H9 (cell line): ENCODE results near the gene FAM162A. TPM values are rescaled to one million over a fixed set of nuclear protein-coding genes. Genes with fewer than 3 reads are reported as not detected.

Source experiments
- DNase-seq: peaks from one replicate; pipeline ENCODE4 v3.0.0-alpha.2; 2017
- H2AFZ ChIP-seq: one replicate; pipeline ENCODE4 v1.6.1; 2013; ENCODE audit warnings: mild to moderate bottlenecking, low read length, control low read depth, moderate library complexity
- H2AK5ac ChIP-seq: 2 replicates; pipeline ENCODE4 v1.6.1; 2013; ENCODE audit warnings: low read length, control low read depth, mixed read lengths; ENCODE audit not compliant: insufficient read length
- H2BK120ac ChIP-seq: one replicate; pipeline ENCODE4 v1.6.1; 2013; ENCODE audit warnings: low read depth, mild to moderate bottlenecking, low read length, control low read depth, inconsistent platforms; ENCODE audit not compliant: poor library complexity, severe bottlenecking
- H2BK12ac ChIP-seq: 2 replicates; pipeline ENCODE4 v1.6.1; 2013; ENCODE audit warnings: low read length, control low read depth, mixed read lengths, low read depth; ENCODE audit not compliant: insufficient read length
- H2BK15ac ChIP-seq: 2 replicates; pipeline ENCODE4 v1.6.1; 2013; ENCODE audit warnings: low read depth, low read length, control low read depth
- H2BK20ac ChIP-seq: one replicate; pipeline ENCODE4 v1.6.1; 2013; ENCODE audit warnings: low read depth, mild to moderate bottlenecking, low read length, control low read depth, inconsistent platforms; ENCODE audit not compliant: poor library complexity, severe bottlenecking
- H2BK5ac ChIP-seq: 2 replicates; pipeline ENCODE4 v1.6.1; 2013; ENCODE audit warnings: low read length, control low read depth, mixed read lengths; ENCODE audit not compliant: insufficient read length
- H3K14ac ChIP-seq: 2 replicates; pipeline ENCODE4 v1.6.1; 2013; ENCODE audit warnings: low read length, control low read depth; ENCODE audit not compliant: insufficient read depth
- H3K18ac ChIP-seq: 2 replicates; pipeline ENCODE4 v1.6.1; 2013; ENCODE audit warnings: low read depth, mild to moderate bottlenecking, mixed read lengths, low read length, control low read depth; ENCODE audit not compliant: insufficient read length
- H3K23ac ChIP-seq: 2 replicates; pipeline ENCODE4 v1.6.1; 2013; ENCODE audit warnings: low read length, control low read depth, mixed read lengths, low read depth; ENCODE audit not compliant: insufficient read length
- H3K23me2 ChIP-seq: 2 replicates; pipeline ENCODE4 v1.6.1; 2013; ENCODE audit warnings: low read depth, mild to moderate bottlenecking, mixed read lengths, low read length, control low read depth; ENCODE audit not compliant: insufficient read length, poor library complexity, severe bottlenecking
- H3K27ac ChIP-seq: 2 replicates; pipeline ENCODE4 v1.5.1; 2013; ENCODE audit warnings: low read length, control low read depth, mixed read lengths, low read depth; ENCODE audit not compliant: insufficient read length
- H3K27me3 ChIP-seq: 2 replicates; pipeline ENCODE4 v1.6.1; 2013; ENCODE audit warnings: low read length, control low read depth, inconsistent platforms; ENCODE audit not compliant: insufficient read depth
- H3K4ac ChIP-seq: 2 replicates; pipeline ENCODE4 v1.6.1; 2013; ENCODE audit warnings: low read depth, mild to moderate bottlenecking, control low read depth, inconsistent platforms, low read length, moderate library complexity
- H3K4me1 ChIP-seq: 2 replicates; pipeline ENCODE4 v1.6.1; 2013; ENCODE audit warnings: low read length, control low read depth, inconsistent platforms; ENCODE audit not compliant: insufficient read depth
- H3K4me2 ChIP-seq: 2 replicates; pipeline ENCODE4 v1.6.1; 2013; ENCODE audit warnings: low read length, control low read depth, mixed read lengths; ENCODE audit not compliant: insufficient read length, insufficient read depth
- H3K56ac ChIP-seq: 2 replicates; pipeline ENCODE4 v1.6.1; 2013; ENCODE audit warnings: low read depth, mild to moderate bottlenecking, mixed read lengths, low read length, control low read depth; ENCODE audit not compliant: insufficient read length
- H3K79me1 ChIP-seq: 2 replicates; pipeline ENCODE4 v1.6.1; 2013; ENCODE audit warnings: low read depth, mild to moderate bottlenecking, moderate library complexity, low read length, control low read depth, inconsistent platforms; ENCODE audit not compliant: insufficient read depth, poor library complexity, severe bottlenecking
- H3K79me2 ChIP-seq: 2 replicates; pipeline ENCODE4 v1.6.1; 2013; ENCODE audit warnings: low read length, control low read depth, inconsistent platforms; ENCODE audit not compliant: insufficient read depth
- H3K9ac ChIP-seq: 2 replicates; pipeline ENCODE4 v1.6.1; 2013; ENCODE audit warnings: low read length, control low read depth, mixed read lengths; ENCODE audit not compliant: insufficient read length; ENCODE audit errors: extremely low read depth
- H3K9me3 ChIP-seq: one replicate; pipeline ENCODE4 v1.6.1; 2013; ENCODE audit warnings: low read depth, low read length, inconsistent platforms; ENCODE audit not compliant: control insufficient read depth
- H3T11ph ChIP-seq: one replicate; pipeline ENCODE4 v1.6.1; 2013; ENCODE audit warnings: mild to moderate bottlenecking, low read length, control low read depth, inconsistent platforms
- H4K20me1 ChIP-seq: one replicate; pipeline ENCODE4 v1.6.1; 2013; ENCODE audit not compliant: control insufficient read depth, insufficient read length, insufficient read depth
- H4K5ac ChIP-seq: 2 replicates; pipeline ENCODE4 v1.6.1; 2013; ENCODE audit warnings: low read depth, mild to moderate bottlenecking, mixed read lengths, low read length, control low read depth; ENCODE audit not compliant: insufficient read length
- H4K8ac ChIP-seq: replicated peaks from 2 replicates; pipeline ENCODE4 v1.6.1; 2013; ENCODE audit warnings: low read length, control low read depth, mixed read lengths, low read depth; ENCODE audit not compliant: insufficient read length
- H4K91ac ChIP-seq: 2 replicates; pipeline ENCODE4 v1.6.1; 2013; ENCODE audit warnings: low read depth, mild to moderate bottlenecking, moderate library complexity, mixed read lengths, low read length, control low read depth; ENCODE audit not compliant: insufficient read length
- H3K27ac Mint-ChIP-seq, 3 experiments: 2 replicates in 2 of 3; 3 replicates in 1 of 3; pipeline ENCODE4 v1.8.0; 2020 to 2021; ENCODE audit warnings: mixed read lengths in 3 of 3, mild to moderate bottlenecking in 1 of 3, moderate library complexity in 1 of 3
- H3K27me3 Mint-ChIP-seq: 2 replicates; pipeline ENCODE4 v1.8.0; 2021; ENCODE audit warnings: low read depth, mild to moderate bottlenecking, moderate library complexity, mixed read lengths
- H3K36me3 Mint-ChIP-seq, 3 experiments: 2 replicates in 2 of 3; 3 replicates in 1 of 3; pipeline ENCODE4 v1.8.0; 2020 to 2021; ENCODE audit warnings: low read depth in 3 of 3, mixed read lengths in 3 of 3; ENCODE audit not compliant: insufficient read depth in 1 of 3
- H3K4me1 Mint-ChIP-seq, 2 experiments: 2 replicates each; pipeline ENCODE4 v1.8.0; 2020; ENCODE audit warnings: mixed read lengths in 2 of 2
- H3K4me3 Mint-ChIP-seq, 2 experiments: 2 replicates in 1 of 2; 3 replicates in 1 of 2; pipeline ENCODE4 v1.8.0; 2020 to 2021; ENCODE audit warnings: mild to moderate bottlenecking in 2 of 2, mixed read lengths in 2 of 2, moderate library complexity in 1 of 2
- H3K9me3 Mint-ChIP-seq, 2 experiments: 2 replicates in 1 of 2; 3 replicates in 1 of 2; pipeline ENCODE4 v1.8.0; 2020; ENCODE audit warnings: mild to moderate bottlenecking in 2 of 2, mixed read lengths in 2 of 2, moderate library complexity in 1 of 2
- CTCF ChIP-seq: fragments of 200-600 bp; sonication (generic); conservative IDR thresholded peaks from 3 replicates; pipeline ENCODE4 v1.8.0; 2021; ENCODE audit warnings: antibody characterized with exemption, mild to moderate bottlenecking
- WGBS: extraction: QIAGEN DNeasy Blood & Tissue Kit; methylation state at CpG from one replicate; pipeline ENCODE4 v1.1.7; 2013; ENCODE audit warnings: missing lambda C conversion rate, low lambda C conversion rate, mixed read lengths; ENCODE audit not compliant: insufficient read length; ENCODE audit errors: extremely low coverage; 5-methylcytosine and 5-hydroxymethylcytosine counted together
- total RNA-seq: library from RNA; stranded (reverse); gene quantifications from 2 replicates; pipeline ENCODE4 v1.2.1, GENCODE V29; 2021

Gene FAM162A
- total RNA-seq, 1 experiment from 2014 or later: 78.5 TPM

GRCh38 chr3:122457706-122458105, 73.7 kb downstream of the FAM162A start:
- H3K4me1 Mint-ChIP-seq: no peaks in the 10 kb centered on the region
- no peak overlapping the region for H3K56ac ChIP-seq
- no peaks in the 10 kb centered on the region for H3K79me2 ChIP-seq
- H3K27me3 ChIP-seq: no peaks in the 10 kb centered on the region
- no peak overlapping the region for H2AK5ac ChIP-seq
- no peaks in the 10 kb centered on the region for H3K4me1 ChIP-seq
- H3K27ac Mint-ChIP-seq: peak overlapping the region in 2 of 3 experiments; percentile 2 to 78; a peak in 1 of 7 replicates
- no peak overlapping the region for H3K18ac ChIP-seq
- H3K23me2 ChIP-seq: no peaks in the 10 kb centered on the region
- no peak overlapping the region for H2BK120ac ChIP-seq
- no peak overlapping the region for H3K4ac ChIP-seq
- H4K5ac ChIP-seq: no peak overlapping the region
- no peak overlapping the region for H3K27ac ChIP-seq
- TF ChIP-seq CTCF: no peak
- DNase-seq: no peak
- no peaks in the 10 kb centered on the region for H3K9me3 Mint-ChIP-seq
- no peaks in the 10 kb centered on the region for H3K79me1 ChIP-seq
- no peak overlapping the region for H2AFZ ChIP-seq
- H2BK5ac ChIP-seq: no peak overlapping the region
- H4K8ac ChIP-seq: no peak overlapping the region
- H2BK20ac ChIP-seq: no peak overlapping the region
- H3K36me3 Mint-ChIP-seq: peaks cover 7 to 69% (median 50%) of the 10 kb centered on the region in 3 experiments; a peak in 6 of 7 replicates
- no peaks in the 10 kb centered on the region for H3K9me3 ChIP-seq
- H3T11ph ChIP-seq: no peak overlapping the region
- no peak overlapping the region for H4K91ac ChIP-seq
- H3K4me2 ChIP-seq: no peak overlapping the region
- no peaks in the 10 kb centered on the region for H3K27me3 Mint-ChIP-seq
- no peak overlapping the region for H3K14ac ChIP-seq
- H3K4me3 Mint-ChIP-seq: no peak overlapping the region
- WGBS: no CpG with 5 or more reads among the region's 2 CpGs
- H2BK12ac ChIP-seq: no peak overlapping the region
- no peak overlapping the region for H2BK15ac ChIP-seq
- no peaks in the 10 kb centered on the region for H4K20me1 ChIP-seq
- no peak overlapping the region for H3K23ac ChIP-seq
- H3K9ac ChIP-seq: no peak overlapping the region
